GM12878 (cell line): ENCODE measurements around the gene SDHAF2. TPM values are rescaled to one million over a fixed set of nuclear protein-coding genes. Genes with fewer than 3 reads are reported as not detected.
"Not testable (repeated sequence)": the region's sequence is repeated elsewhere in the genome, so short reads cannot be mapped to it uniquely, and the experiment has no call there.

Source experiments
- ATAC-seq: fragments of 200-7000 bp; cut with Tn5 transposase; 3 replicates; pipeline ENCODE4 v1.9.1; 2020; ENCODE audit warnings: mild to moderate bottlenecking, moderate library complexity
- BruUV-seq: library from RNA; stranded (reverse); fragments of 400-500 nt; replicated peaks from 2 replicates; lab custom pipeline; 2021; lab: Mats Ljungman, UMichigan
- CTCF ChIA-PET: fragments of 300-600 bp; sonication (Branson Sonifier 250); formaldehyde crosslinking; extraction: SDS; loops from one replicate; lab custom pipeline; 2021; ENCODE audit warnings: inconsistent platforms; lab: Yijun Ruan, JAX
- POLR2A ChIA-PET: fragments of 350-600 bp; formaldehyde crosslinking; extraction: SDS; loops from one replicate; lab custom pipeline; 2021; ENCODE audit warnings: inconsistent platforms; lab: Charles Lee
- RAD21 ChIA-PET: fragments of 300-600 bp; sonication (Branson Sonifier 250); formaldehyde crosslinking; loops from one replicate; lab custom pipeline; 2023; ENCODE audit warnings: antibody characterized with exemption; ENCODE audit not compliant: unreplicated experiment; lab: Charles Lee
- SMC1A ChIA-PET: fragments of 300-600 bp; sonication (Branson Sonifier 250); formaldehyde crosslinking; loops from one replicate; lab custom pipeline; 2023; ENCODE audit not compliant: unreplicated experiment, uncharacterized antibody; lab: Charles Lee
- DNase-seq: peaks from one replicate; pipeline ENCODE4 v3.0.0-alpha.2; 2011; ENCODE audit warnings: low read depth, low spot score
- FAIRE-seq: peaks from 3 replicates; lab custom pipeline; 2011; peaks lifted over from hg19 to GRCh38; lab: Jason Lieb, UNC
- H2AFZ ChIP-seq: 2 replicates; pipeline ENCODE4 v1.6.0; 2011; ENCODE audit warnings: low read depth, low read length, control low read depth; ENCODE audit not compliant: control insufficient read depth
- H3K27ac ChIP-seq: 2 replicates; pipeline ENCODE4 v1.5.1; 2011; ENCODE audit warnings: control low read depth; ENCODE audit not compliant: control insufficient read depth, insufficient read depth
- H3K27me3 ChIP-seq, 2 experiments: replicated peaks in 1 of 2; 2 replicates each; pipeline versions ENCODE4 v1.6.0 to v1.6.1; 2011; ENCODE audit warnings: low read length in 1 of 2; ENCODE audit not compliant: control insufficient read depth in 2 of 2, insufficient read depth in 2 of 2
- H3K36me3 ChIP-seq, 2 experiments: 2 replicates each; pipeline ENCODE4 v1.5.1; 2011; ENCODE audit warnings: low read length in 1 of 2; ENCODE audit not compliant: control insufficient read depth in 2 of 2, insufficient read depth in 2 of 2
- H3K4me1 ChIP-seq: 2 replicates; pipeline ENCODE4 v1.6.1; 2011; ENCODE audit warnings: mild to moderate bottlenecking, low read length, moderate library complexity, mixed read lengths; ENCODE audit not compliant: control insufficient read depth, insufficient read depth
- H3K4me2 ChIP-seq: 2 replicates; pipeline ENCODE4 v1.6.0; 2011; ENCODE audit warnings: control low read depth; ENCODE audit not compliant: control insufficient read depth, insufficient read depth
- H3K4me3 ChIP-seq: fragments of 200-600 bp; sonication (generic); 2 replicates; pipeline ENCODE4 v1.5.1; 2016
- H3K79me2 ChIP-seq: 2 replicates; pipeline ENCODE4 v1.6.0; 2011; ENCODE audit warnings: low read length; ENCODE audit not compliant: control insufficient read depth, insufficient read depth
- H3K9ac ChIP-seq: 2 replicates; pipeline ENCODE4 v1.8.0; 2011; ENCODE audit warnings: low read length, control low read depth, mixed read lengths; ENCODE audit not compliant: control insufficient read depth, insufficient read depth
- H3K9me3 ChIP-seq: replicated peaks from 3 replicates; pipeline ENCODE4 v1.5.1; 2011; ENCODE audit warnings: mild to moderate bottlenecking, low read length; ENCODE audit not compliant: control insufficient read depth, insufficient read depth
- H4K20me1 ChIP-seq: 2 replicates; pipeline ENCODE4 v1.6.0; 2011; ENCODE audit not compliant: control insufficient read depth, insufficient read depth
- ASH2L ChIP-seq: fragments of 300-600, 200-600 bp; sonication (generic); IDR thresholded peaks from 2 replicates; pipeline ENCODE4 v1.6.1; 2017; ENCODE audit warnings: low read depth, mild to moderate bottlenecking, borderline replicate concordance
- HCFC1 ChIP-seq: fragments of 150-350 bp; IDR thresholded peaks from 2 replicates; pipeline ENCODE4 v1.6.1; 2014; ENCODE audit warnings: low read length
- HDAC6 ChIP-seq: fragments of 200-600 bp; sonication (generic); IDR thresholded peaks from one replicate; pipeline ENCODE4 v1.8.0; 2017; ENCODE audit warnings: antibody characterized with exemption; ENCODE audit not compliant: unreplicated experiment
- NBN ChIP-seq: fragments of 450-650 bp; IDR thresholded peaks from 2 replicates; pipeline ENCODE4 v1.6.1; 2016
- POU2F2 ChIP-seq: IDR thresholded peaks from 3 replicates; pipeline ENCODE4 v1.6.1; 2011; ENCODE audit warnings: low read depth, mild to moderate bottlenecking, low read length, borderline replicate concordance
- RB1 ChIP-seq: fragments of 450-650 bp; formaldehyde crosslinking; IDR thresholded peaks from 2 replicates; pipeline ENCODE4 v1.6.1; 2017; ENCODE audit warnings: mild to moderate bottlenecking, borderline replicate concordance
- RELA ChIP-seq: fragments of 450-650 bp; IDR thresholded peaks from 2 replicates; pipeline ENCODE4 v1.8.0; 2014; ENCODE audit warnings: borderline replicate concordance; ENCODE audit not compliant: partially characterized antibody
- SKIL ChIP-seq: fragments of 450-650 bp; IDR thresholded peaks from 2 replicates; pipeline ENCODE4 v1.6.1; 2017; ENCODE audit warnings: mild to moderate bottlenecking, low read depth, inconsistent platforms; ENCODE audit not compliant: poor library complexity, severe bottlenecking
- SREBF2 ChIP-seq: IDR thresholded peaks from 2 replicates; pipeline ENCODE4 v1.6.1; 2012; ENCODE audit warnings: mild to moderate bottlenecking, low read length
- WGBS: methylation state at CpG from one replicate; pipeline ENCODE4 v1.1.6; 2016; ENCODE audit warnings: low lambda C conversion rate; ENCODE audit not compliant: insufficient replicate concordance, insufficient coverage; ENCODE audit errors: missing lambda C conversion rate; 5-methylcytosine and 5-hydroxymethylcytosine counted together
- in situ Hi-C: fragments of 300-500 bp; cut with MboI; formaldehyde crosslinking; loops from 9 replicates; pipeline ENCODE4 v1.14.3; 2018; ENCODE audit warnings: mixed read lengths
- intact Hi-C: fragments of 100-400 bp; cut with micrococcal nuclease; formaldehyde crosslinking; loops from one replicate; pipeline ENCODE4 v1.14.2; 2022; ENCODE audit not compliant: unreplicated experiment
- polyA plus RNA-seq, 11 experiments: library from polyadenylated mRNA; depleted of rRNA in 4 of 11; unstranded in 6 of 11; stranded (reverse) in 5 of 11; fragments of >200 nt; fragmentation: Nextera tagmentation in 4 of 11; fragmentation: Illumina TruSeq in 1 of 11; extraction: Ambion mirVana in 4 of 11; extraction: Trizol in 1 of 11; gene quantifications; 1 replicate in 1 of 11; 2 replicates in 10 of 11; pipeline versions ENCODE4 v1.2.1 to v1.2.3, GENCODE V29; 2011 to 2016; ENCODE audit warnings: inconsistent platforms in 2 of 11, missing spikeins in 2 of 11, low read depth in 1 of 11
- total RNA-seq, 4 experiments: library from RNA; depleted of rRNA in 3 of 4; stranded (reverse); fragments of >200 nt in 3 of 4; fragmentation: Illumina TruSeq in 1 of 4; extraction: Trizol in 1 of 4; gene quantifications; 2 replicates each; pipeline versions ENCODE4 v1.2.1 to v1.2.3, GENCODE V29; 2013 to 2021

SDHAF2 gene
- total and polyA plus RNA-seq, 10 of the 15 experiments (the other 5 are each of a cell fraction or from before 2014, with no cell fraction given): 30.6 to 160 (median 78.3) TPM

- TF ChIP-seq HCFC1 (no peak), SREBF2 (no peak), HDAC6 (no peak), POU2F2 (no peak), RELA (no peak), SKIL (no peak), ASH2L (no peak), NBN (no peak), RB1 (no peak)
Observed at GRCh38 chr11:61380884-61381283, 49.0 kb upstream of the SDHAF2 start (continued).

- H3K27ac ChIP-seq, H3K4me3 ChIP-seq, BruUV-seq, H3K36me3 ChIP-seq, H3K9me3 ChIP-seq, in situ Hi-C loops, FAIRE-seq, H4K20me1 ChIP-seq, H3K4me1 ChIP-seq, DNase-seq, H2AFZ ChIP-seq, H3K79me2 ChIP-seq, H3K4me2 ChIP-seq, ATAC-seq, H3K9ac ChIP-seq, H3K27me3 ChIP-seq: not testable (repeated sequence)
- ChIA-PET SMC1A (interaction anchor here (1.2 to 9.7 kb wide), 8 partner anchors 9 to 552 kb away, joined by 4 to 414 read pairs (median 13); partner anchors contain the start of genes CYB561A3, DDB1, TKFC and TMEM138), RAD21 (interaction anchor here (1.0 to 6.2 kb wide), 8 partner anchors 9 to 553 kb away, joined by 3 to 424 read pairs (median 20); partner anchors contain the start of genes DDB1, TKFC and TMEM216), CTCF (interaction anchor here (0.6 to 9.0 kb wide), 13 partner anchors 10 to 133 kb away, joined by 3 to 729 read pairs (median 18); partner anchors contain the start of genes CPSF7, CYB561A3, DDB1 and SDHAF2), POLR2A (interaction anchor here (0.6 to 8.3 kb wide), 5 partner anchors 9 to 194 kb away, joined by 3 to 86 read pairs (median 4); partner anchors contain the start of genes DDB1, TKFC and TMEM216)
- intact Hi-C loops: loop anchor here (2.0 kb wide), 1 partner anchor 27 kb away; no protein-coding TSS in a partner anchor
- 98% methylated on average over 5 of the region's 5 CpGs for WGBS
Observed at GRCh38 chr11:61383859-61384258, 46.1 kb upstream of the SDHAF2 start.
